ENCODE measurements around the gene RERE.

RERE gene

DNA sequence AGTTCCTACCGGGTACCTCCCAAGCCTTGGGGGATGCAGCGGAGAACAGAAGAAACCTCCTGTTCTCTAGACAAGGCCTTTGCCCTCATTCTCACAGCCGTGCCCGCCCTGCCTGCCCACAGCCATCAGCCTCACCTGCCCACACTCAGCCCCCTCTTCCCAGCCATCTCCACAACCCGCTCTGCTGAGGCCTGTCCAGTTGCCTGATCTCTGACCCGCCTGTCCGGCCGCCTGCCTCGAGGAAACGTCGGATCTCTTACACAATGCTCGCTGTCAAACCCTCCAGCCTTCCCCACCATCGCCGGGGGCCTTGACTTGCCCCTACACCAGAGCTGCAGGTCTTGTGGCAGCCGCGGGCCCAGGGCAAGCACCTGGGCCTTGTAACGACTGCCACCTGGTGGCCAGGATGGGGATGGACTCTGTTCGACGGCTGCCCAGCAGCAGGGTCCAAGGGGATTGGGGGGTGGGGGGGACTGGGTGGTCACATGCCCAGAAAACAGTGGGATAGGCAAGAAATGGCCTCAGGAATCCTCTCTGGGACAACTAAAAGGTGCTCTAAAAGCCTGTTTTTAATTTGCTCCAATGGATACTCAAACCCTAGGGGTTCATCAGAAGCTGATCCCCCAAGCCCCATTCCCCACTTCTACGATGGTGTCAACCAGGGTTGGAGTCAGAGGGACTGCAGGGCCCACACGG, 468.5 kb downstream of the RERE start:
- peak; percentile 94 for FAIRE-seq
- peak; percentile 91 for DNase-seq (ENCODE audit: insufficient read length)
- TF ChIP-seq TAF1 (IDR thresholded peaks at IDR 0.05; ENCODE audit: borderline replicate concordance, low read depth, low read length), result no peak
- no peak for TF ChIP-seq POLR2AphosphoS5 (IDR thresholded peaks at IDR 0.05; ENCODE audit: low read depth, low read length)
- TF ChIP-seq POLR2A (IDR thresholded peaks at IDR 0.05; ENCODE audit: low read depth, low read length), result no peak

DNA sequence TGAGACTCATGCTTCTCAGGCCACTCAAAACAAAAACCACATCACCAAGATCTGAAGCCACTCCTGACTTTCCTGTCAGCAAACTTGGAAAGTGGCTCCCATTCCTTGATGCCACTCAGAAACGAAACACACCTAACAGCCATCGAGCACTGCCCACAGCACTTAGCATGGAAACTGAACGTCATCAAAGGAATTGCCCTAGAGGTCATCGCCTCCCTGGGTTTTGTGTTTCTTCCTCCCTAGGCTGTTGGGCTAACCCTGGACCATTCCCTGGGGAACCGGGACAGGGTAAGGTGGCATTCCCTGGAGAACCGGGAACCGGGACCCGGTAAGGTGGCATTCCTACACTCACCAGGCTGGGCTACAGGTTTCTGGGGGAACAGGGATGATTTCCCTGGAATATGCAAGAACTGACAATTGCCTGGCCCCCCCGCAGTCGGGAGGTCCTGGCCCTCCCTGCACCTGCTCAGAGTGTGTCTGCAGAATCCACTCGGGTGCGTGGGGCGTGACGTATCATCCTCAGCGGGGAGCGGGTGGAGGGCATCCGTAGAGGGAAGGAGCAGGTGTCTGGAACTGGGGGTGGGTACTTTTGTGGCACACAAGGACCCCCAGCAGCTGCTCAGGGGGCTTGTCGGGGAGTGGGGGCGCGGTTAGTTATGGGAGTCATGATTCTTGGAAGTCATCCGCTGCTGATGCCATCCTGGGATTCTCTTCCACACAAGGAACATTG, 469.2 kb downstream of the RERE start:
- TF ChIP-seq POLR2A (IDR thresholded peaks at IDR 0.05; ENCODE audit: low read depth, low read length) (no peak), TAF1 (IDR thresholded peaks at IDR 0.05; ENCODE audit: borderline replicate concordance, low read depth, low read length) (no peak), POLR2AphosphoS5 (IDR thresholded peaks at IDR 0.05; ENCODE audit: low read depth, low read length) (no peak)
- FAIRE-seq (no peak), DNase-seq (ENCODE audit: insufficient read length) (no peak)

DNA sequence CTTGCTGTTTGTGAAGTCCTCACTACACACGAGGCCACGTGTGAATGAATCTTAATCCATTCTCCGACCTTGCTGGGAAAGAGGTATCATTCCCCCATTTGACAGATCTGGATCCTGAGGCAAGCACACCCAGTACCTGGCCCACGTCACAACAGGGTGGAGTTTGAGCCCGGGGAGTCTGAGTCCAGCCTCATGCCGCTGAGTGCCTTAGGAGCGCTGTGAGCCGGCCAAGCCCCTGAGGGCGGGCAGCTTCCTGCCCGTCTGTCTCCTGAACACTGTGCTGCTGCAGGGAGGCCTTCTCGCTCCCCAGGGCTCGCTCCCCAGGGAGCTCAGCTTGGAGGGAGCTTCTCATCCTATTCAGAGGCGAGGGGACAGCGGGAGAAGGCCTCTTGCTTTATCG, 469.8 kb downstream of the RERE start:
- FAIRE-seq (no peak), DNase-seq (ENCODE audit: insufficient read length) (no peak)
- TF ChIP-seq POLR2AphosphoS5 (IDR thresholded peaks at IDR 0.05; ENCODE audit: low read depth, low read length), result no peak
- no peak for TF ChIP-seq POLR2A (IDR thresholded peaks at IDR 0.05; ENCODE audit: low read depth, low read length)
- no peak for TF ChIP-seq TAF1 (IDR thresholded peaks at IDR 0.05; ENCODE audit: borderline replicate concordance, low read depth, low read length)

DNA sequence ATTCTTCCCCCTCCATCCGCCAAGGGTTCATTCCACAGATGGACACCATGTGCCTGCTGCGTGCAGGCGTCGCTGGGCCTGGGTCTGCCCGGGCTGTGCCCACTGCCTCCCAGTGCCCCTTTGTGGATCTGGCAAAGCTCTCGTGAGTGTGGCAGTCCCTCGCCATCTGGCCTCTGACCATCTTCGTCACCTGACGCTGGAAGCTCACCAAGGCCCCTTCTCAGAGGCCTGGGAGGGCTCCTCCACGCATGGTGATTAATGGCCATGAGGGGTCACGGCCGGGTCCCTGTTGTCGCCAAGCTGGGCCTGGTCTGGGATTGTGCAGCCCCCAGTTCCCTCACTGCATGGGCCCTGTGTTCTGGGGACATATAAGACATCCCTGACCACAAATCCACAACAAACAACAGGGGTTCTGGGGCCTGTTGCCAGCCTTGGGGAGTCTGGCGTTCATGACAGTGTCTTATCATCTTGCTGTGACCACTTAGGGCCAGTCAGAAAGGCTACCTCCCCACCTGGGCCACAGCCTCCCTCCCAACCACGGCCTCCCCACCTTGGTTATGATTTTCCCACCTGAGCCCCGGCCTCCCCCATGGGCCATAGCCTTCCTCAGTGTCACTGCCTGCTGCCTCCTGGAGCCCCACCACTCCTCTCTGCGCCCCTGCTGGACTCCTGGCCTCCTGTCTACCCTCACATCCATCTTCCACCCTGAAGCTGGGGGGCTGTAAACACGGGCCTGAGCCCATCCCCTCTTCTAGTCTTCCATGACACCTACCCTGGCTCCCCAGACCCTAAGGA, 471.6 kb downstream of the RERE start:
- FAIRE-seq (no peak), DNase-seq (ENCODE audit: insufficient read length) (no peak)
- TF ChIP-seq POLR2A (IDR thresholded peaks at IDR 0.05; ENCODE audit: low read depth, low read length) (no peak), TAF1 (IDR thresholded peaks at IDR 0.05; ENCODE audit: borderline replicate concordance, low read depth, low read length) (no peak), POLR2AphosphoS5 (IDR thresholded peaks at IDR 0.05; ENCODE audit: low read depth, low read length) (no peak)

DNA sequence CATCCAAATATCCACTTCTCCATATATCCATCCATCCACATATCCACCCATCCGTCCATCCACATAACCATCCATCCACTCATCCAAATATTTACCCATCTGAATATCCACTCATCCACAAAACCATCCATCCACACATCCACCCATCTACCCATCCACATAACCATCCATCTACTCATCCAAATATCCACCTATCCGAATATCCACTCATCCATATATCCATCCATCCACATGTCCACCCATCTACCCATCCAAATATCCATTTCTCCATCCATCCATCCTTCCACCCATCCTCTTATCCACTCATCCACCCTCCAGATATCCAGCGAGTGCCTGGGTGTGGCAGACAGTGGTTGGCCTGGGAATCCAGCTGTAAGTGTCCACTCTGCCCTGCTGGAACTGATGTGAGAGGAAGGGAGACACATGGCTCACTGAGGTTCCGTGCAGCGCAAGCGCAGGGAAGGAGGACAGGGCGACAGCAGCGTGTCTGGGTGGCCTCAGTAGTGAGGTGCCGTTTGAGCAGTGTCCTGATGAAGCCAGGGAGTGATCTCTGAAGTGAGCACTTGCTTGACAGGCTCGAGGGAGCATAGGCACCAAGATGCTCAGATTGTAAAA, 472.4 kb downstream of the RERE start:
- no peak for FAIRE-seq
- DNase-seq (ENCODE audit: insufficient read length), result no peak
- no peak for TF ChIP-seq TAF1 (IDR thresholded peaks at IDR 0.05; ENCODE audit: borderline replicate concordance, low read depth, low read length)
- no peak for TF ChIP-seq POLR2A (IDR thresholded peaks at IDR 0.05; ENCODE audit: low read depth, low read length)
- TF ChIP-seq POLR2AphosphoS5 (IDR thresholded peaks at IDR 0.05; ENCODE audit: low read depth, low read length), result no peak

DNA sequence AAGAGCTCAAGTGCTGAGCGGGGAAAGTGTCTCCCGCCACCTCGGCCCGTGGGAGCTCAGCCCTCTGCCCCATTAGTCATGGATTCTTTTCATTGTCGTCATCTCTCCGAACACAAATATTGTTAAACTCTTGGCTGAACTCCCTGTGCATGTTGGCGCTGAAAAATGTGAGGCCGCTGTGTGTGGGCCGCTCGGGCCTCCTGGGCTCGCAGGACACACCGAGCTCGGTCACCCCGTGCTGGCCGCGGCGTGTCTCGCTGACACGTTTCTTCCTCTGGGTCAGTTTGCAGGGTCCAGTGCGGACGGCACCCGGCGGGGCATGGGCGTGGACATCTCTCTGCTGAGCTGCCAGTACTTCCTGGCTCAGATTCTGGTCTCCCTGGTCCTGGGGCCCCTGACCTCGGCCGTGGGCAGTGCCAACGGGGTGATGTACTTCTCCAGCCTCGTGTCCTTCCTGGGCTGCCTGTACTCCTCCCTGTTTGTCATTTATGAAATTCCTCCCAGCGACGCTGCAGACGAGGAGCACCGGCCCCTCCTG, 473.9 kb downstream of the RERE start:
- DNase-seq (ENCODE audit: insufficient read length) (no peak), FAIRE-seq (no peak)
- TF ChIP-seq POLR2AphosphoS5 (IDR thresholded peaks at IDR 0.05; ENCODE audit: low read depth, low read length) (no peak), TAF1 (IDR thresholded peaks at IDR 0.05; ENCODE audit: borderline replicate concordance, low read depth, low read length) (no peak), POLR2A (IDR thresholded peaks at IDR 0.05; ENCODE audit: low read depth, low read length) (no peak)

DNA sequence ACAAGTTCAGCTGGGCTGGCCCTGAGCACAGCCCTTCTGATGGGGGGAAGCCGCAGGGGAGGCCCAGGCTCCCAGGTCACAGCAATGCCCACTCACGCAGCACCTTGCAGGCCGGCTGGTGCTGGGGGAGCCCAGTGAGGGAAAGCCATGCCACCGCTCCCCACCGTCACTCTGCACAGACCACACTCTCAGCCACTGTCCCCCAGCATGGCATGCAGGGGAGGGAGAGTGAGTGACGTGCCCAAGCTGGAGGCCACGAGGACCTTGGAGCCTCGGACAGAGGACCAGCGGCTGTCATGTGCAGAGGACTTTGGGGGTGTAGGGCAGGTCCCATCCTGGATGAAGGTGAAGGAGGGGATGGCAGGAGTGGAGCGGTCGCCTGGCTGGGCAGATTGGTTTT, 474.4 kb downstream of the RERE start:
- DNase-seq (ENCODE audit: insufficient read length) (no peak), FAIRE-seq (no peak)
- TF ChIP-seq POLR2AphosphoS5 (IDR thresholded peaks at IDR 0.05; ENCODE audit: low read depth, low read length), result no peak

DNA sequence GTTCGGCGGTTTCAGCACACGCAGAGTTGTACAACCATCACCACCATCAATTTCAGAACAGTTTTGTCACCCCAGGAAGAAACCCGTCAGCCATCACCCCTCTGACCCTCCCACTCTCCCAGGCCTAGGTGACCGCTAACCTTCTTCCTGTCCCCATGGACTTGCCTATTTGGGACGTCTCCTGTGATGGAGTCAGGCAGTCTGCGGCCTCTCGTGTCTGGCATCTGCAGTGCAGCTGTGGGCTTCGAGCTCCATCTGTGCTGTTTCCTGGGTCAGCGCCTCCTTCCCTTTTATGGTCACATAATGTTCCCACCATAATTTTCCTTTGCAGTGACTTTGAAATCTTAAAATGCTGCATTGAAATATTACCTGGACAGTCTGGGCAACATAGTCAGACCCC, 475.1 kb downstream of the RERE start:
- TF ChIP-seq POLR2AphosphoS5 (IDR thresholded peaks at IDR 0.05; ENCODE audit: low read depth, low read length) (no peak), TAF1 (IDR thresholded peaks at IDR 0.05; ENCODE audit: borderline replicate concordance, low read depth, low read length) (no peak)
- FAIRE-seq (no peak), DNase-seq (ENCODE audit: insufficient read length) (no peak)

DNA sequence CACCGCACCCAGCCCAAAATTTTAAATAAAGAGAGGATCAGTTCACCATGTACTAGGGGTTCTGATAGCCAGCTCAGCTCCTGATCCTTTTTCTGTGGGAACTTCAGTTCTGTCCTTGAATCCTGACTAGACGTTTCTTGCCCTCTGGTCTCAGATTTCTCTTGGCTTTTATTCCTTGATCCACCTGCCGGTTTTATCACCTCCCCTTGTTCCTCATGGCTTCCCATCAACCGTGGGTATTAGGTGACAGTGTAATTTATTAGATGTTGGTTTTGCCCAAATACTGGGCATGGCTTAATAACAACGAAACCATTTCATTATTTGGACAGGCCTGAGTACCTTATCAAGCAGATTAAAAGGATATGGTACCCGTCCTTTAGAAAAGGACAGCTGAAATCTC, 477.0 kb downstream of the RERE start:
- no peak for DNase-seq (ENCODE audit: insufficient read length)
- TF ChIP-seq POLR2A (IDR thresholded peaks at IDR 0.05; ENCODE audit: low read depth, low read length) (no peak), POLR2AphosphoS5 (IDR thresholded peaks at IDR 0.05; ENCODE audit: low read depth, low read length) (no peak), TAF1 (IDR thresholded peaks at IDR 0.05; ENCODE audit: borderline replicate concordance, low read depth, low read length) (no peak)
- FAIRE-seq, result no peak

DNA sequence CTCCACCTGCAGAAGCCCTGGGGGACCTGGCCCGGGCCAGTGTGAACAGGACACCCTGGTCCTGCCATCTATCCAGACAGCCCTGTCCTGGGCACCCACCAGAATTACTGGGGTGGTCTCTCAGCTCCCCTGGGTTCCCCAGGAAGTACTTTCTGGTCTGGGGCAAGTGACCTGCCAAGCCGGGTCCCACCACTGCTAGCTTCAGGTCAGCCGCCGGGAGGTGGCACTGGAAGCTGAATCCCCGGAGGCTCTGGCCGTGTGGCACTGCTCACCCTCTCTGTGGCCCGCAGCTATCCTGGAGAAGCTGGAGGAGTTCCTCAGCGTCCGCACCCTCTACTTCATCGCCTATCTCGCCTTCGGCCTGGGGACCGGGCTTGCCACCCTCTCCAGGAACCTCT, 478.2 kb downstream of the RERE start:
- no peak for TF ChIP-seq POLR2A (IDR thresholded peaks at IDR 0.05; ENCODE audit: low read depth, low read length)
- no peak for TF ChIP-seq POLR2AphosphoS5 (IDR thresholded peaks at IDR 0.05; ENCODE audit: low read depth, low read length)
- no peak for TF ChIP-seq TAF1 (IDR thresholded peaks at IDR 0.05; ENCODE audit: borderline replicate concordance, low read depth, low read length)
- no peak for FAIRE-seq
- no peak for DNase-seq (ENCODE audit: insufficient read length)

DNA sequence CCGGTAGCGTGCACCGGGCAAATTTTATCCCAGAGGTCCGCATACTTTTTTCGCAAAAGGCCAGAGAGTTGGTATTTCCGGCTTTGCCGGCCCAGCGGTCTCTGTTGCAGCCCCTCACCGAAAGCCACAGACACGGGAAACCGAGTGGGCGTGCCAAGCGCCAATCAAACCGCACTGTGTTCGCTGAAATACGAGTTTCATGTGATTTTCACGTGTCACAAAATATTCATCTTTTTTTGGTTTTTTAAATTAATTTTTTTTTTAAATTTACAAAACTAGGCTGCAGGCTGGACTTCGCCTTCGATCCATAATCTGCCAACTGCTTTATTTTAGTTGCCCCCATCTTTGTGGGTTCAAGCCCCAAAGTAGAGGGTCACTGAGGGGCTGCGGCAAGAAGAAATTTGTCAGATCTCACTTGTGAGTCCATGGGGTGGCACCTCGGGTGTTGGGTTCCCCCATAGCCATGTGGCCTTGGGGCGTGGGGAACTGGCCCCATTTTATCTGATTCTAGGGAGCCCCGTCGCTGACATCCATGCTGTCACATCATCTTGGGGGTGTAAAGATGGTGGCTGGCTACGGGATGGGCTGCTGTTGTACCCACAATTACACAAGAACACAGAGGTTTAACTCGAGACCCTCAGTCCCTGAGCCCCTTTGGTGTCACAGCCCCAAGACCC, 478.8 kb downstream of the RERE start:
- TF ChIP-seq POLR2A (IDR thresholded peaks at IDR 0.05; ENCODE audit: low read depth, low read length) (no peak), TAF1 (IDR thresholded peaks at IDR 0.05; ENCODE audit: borderline replicate concordance, low read depth, low read length) (no peak), POLR2AphosphoS5 (IDR thresholded peaks at IDR 0.05; ENCODE audit: low read depth, low read length) (no peak)
- no peak for DNase-seq (ENCODE audit: insufficient read length)
- no peak for FAIRE-seq
